Activated naive CD4-positive, alpha-beta T cell treated with anti-CD3 and anti-CD28 coated beads, Interleukin-2, amount 50 U/mL, for 16 hours (primary cell): ENCODE measurements around the gene MEN1.

Experiments
- DNase-seq: peaks from one replicate; pipeline ENCODE4 v3.0.0-alpha.2; 2020

The MEN1 gene

DNA sequence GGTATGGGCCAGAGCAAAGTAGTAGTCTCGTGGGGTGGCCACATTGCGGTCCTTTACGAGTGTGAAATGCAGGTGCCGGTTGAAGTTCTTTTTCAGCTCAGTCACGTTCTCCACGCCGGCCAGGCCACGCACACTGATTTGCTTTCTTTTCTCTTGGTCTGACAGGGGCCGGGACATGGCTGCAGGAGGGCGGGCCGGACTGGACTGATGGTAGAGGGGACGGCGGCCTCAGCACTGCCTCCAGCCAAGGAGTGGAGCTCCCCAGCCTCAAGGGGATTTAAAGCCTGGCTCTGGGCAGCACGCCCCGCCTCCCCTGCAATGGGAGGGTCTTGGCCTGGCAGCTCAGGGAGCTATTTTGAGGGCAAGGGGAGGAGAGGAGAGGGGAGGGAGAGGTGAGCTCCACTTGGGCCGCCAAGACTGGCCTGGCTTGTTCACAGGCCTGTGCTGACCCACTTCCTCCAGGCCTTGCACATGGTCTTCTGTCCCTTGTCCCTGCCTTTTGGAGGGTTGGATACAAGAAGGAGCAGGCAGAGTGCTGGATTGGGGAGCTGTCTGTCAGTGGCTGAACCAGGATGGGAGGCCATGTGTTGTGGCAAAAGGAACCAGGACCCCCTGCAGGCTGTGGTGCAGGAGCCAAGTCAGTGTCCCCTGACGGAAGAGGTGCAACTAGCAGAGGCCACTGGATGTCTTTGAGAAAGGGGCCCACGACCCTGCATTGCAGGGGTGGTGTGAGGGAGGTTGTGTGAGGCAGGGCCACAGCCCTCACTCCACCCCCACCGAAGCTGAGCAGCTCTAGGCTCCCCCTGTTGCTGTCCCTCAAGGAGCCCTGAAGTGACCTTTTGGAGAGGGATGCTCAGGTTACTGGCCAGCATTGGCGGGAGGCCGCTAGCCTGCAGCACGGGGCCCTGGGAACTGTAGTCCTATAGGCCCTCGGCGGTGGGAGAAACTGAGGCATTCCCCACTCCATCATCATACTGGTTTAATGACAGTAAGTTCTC lies 50.3 kb downstream of the MEN1 start, which contains the start of gene PYGM:
TSS of gene PYGM (minus strand) at position 253 of the 998 bp plus-strand sequence. CDS start at position 177, 76 bp downstream.
- DNase-seq, result no peak

GRCh38 chr11:64759131-64759721 lies 51.1 kb downstream of the MEN1 start:
- no peak for DNase-seq

DNA sequence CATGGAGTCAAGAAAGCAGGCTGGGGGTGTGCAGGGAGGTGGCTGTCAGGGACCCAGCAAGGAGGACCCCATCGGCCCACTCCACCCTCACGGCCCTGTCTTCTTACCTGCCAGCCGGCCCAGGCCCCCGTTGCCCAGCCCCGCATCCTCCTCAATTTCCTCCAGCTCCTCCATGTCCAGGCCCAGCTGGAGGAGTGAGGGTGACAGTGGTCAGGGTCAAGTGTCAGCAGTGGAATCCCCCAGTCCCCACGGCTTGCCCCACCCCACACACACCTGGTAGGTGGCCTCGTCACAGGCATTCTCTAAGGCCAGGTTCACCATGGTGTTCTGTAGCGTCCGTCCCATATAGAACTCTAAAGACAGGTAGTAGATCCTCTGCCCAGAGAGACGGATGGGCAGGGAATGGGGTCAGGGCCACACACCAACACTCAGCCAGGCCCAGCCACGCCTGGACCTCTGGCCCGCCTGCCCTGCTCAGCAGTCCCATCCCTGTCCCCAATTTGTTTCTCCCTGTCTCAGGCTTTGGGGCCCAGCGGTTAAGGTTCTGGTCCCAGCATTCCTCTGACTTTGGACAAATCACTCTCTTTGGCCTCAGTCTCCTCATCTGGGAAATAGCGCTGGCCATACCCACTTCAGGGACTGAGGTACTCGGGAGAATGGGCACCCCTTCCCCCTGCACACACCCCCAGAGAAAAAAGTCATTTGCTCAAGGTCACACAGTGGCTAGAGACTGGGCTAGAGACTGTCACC lies 51.8 kb downstream of the MEN1 start:
- no peak for DNase-seq

GRCh38 chr11:64757549-64758329 lies 52.6 kb downstream of the MEN1 start:
- no peak for DNase-seq

GRCh38 chr11:64755681-64756361 lies 54.5 kb downstream of the MEN1 start:
- DNase-seq, result no peak

GRCh38 chr11:64754919-64755662 lies 55.3 kb downstream of the MEN1 start:
- no peak for DNase-seq

DNA sequence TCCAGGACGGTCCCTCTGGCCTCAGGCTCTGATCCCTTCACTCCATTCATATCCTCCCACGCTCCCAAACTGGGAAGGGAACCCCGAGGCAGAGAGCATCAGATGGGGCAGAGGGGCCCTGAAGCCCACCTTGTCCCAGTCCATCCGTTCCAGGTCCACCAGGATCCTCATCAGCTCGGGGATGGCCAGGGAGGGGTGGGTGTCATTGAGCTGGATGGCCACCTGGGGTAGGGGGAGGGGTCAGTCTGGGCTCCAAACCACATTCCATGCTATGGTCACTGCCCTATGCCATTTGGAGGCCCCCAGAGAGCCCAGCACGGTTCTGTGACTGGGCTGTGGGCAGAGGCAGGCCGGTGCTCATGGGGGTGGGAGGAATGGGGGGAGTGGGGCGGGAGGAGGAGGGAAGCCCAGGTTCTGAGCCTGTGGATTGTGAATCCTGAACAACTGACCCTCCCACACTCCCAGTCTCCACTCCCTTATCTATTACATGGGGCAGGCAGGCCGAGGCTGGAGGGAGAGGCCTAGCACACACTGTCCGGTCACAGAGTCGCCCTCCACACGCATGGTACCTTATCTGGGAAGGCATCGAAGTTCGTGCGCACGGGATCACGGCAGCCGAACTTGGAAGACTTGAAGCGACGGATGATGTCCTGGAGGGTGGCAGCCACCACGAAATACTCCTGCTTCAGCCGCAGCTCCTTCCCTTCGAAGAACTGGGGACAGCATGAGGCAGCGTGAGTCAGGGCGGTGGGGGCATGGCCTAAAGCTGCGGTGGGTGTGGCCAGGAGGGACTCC lies 56.0 kb downstream of the MEN1 start:
- no peak for DNase-seq
